OCI-M1 (cell line): Measurements from ENCODE around the gene CCDC127.

Experiments
- DNase-seq: peaks from one replicate; lab custom pipeline; 2025; lab: John Stamatoyannopoulos, UW

The CCDC127 gene

DNA sequence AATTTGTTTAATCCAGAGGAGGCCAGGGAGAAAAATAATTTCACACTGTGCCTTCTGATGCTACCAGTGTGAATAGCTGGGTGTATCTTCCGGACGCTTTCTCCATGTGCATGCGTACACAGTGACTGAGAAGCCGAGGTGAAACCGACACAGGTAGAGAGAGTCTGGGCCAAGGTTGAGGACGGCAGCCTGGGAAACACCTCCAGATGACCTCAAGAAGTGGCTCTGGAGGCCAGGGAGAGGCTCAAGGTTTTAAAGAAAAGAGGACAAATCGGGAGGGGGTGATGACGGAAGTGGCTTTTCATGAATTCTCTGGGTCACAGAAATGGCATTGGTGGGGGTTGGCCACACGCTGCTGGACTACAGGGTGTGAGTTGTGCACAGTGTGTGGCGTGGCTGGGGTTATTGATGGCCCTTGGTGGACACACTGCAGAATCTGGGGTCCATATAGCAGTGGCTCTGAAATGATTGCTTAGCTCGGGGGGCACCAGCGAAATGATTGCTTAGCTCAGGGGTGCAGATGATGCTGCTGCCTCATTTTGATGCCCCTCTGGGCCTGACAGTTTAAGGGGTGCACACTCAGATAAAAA, 60.7 kb downstream of the CCDC127 start:
- DNase-seq, result no peak

GRCh38 chr5:156411-157072, 61.4 kb downstream of the CCDC127 start:
- DNase-seq, result no peak

DNA sequence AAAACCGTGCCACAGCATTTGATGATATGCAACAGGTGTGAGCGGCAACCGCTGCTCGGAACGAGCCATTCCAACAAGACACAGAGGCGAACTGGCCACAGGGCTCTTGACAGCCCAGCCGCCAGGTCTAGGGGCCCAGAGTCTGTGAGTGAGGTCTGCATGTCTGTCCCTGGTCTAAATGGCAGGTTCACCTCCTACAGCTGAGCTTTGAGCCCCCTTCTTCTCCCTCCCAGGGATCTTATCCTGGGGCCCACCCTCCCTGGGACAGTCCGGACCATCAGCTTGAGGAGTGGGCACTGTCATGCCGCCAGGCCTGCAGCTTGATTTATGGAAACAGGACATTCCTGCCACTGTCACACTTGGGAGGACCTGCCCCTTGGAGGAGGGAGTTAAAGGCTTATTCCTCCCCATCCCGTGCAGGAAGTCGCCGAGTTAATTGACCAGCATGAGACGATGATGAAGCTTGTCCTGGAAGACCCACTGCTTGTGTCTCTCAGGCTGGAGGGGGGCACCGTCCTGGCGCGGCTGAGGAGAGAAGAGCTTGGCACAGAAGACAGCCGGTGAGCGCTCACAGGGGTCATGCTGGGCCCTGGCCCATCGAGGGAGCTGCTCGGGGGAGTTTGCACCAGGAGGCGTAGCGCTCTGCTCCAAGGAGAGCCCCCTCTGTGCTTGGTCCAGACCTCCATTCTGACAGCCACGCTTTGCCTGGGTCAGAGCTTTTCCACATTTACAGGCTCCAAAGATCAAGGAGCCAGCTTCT, 62.1 kb downstream of the CCDC127 start:
- DNase-seq, result no peak

- DNase-seq, result no peak
These were observed 63.1 kb downstream of the CCDC127 start for GRCh38 chr5:154826-155225.

- no peak for DNase-seq
These were observed 63.7 kb downstream of the CCDC127 start for GRCh38 chr5:154236-154635.

DNA sequence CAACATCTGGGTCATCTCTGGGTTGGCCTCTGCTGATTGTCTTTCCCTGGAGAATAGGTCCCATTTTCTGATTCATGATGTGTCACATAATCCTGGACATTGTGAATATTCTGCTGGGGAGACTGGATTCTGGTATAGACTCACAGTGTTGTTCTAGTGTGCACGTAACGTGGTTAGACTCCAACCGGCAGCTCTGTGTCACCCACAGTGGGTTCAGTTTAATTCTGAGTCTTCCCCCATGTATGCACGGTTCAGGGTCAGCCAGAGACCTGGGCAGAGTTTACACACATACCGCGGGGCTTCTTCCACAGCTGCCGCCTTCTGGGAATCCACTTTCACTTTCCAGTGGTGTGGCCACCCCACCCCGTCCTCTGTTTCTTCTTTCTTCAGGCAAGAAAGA, 64.7 kb downstream of the CCDC127 start:
- no peak for DNase-seq

DNA sequence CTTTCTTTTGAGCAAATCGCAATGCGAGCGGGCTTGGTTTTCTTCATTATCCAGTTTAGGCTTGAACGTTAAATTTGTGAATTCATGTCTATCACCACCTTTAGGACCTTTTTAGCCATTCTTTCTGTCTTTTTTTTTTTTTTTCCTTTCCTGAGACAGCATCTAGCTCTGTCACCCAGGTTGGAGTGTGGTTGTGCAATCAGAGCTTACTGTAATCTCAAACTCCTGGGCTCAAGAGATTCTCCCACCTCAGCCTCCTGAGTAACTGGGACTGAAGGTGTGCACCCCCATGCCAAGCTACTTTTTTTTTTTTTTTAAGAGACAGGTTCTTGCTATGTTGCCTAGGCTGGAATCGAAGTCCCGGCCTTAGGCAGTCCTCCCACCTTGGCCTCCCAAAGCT, 65.9 kb downstream of the CCDC127 start:
- DNase-seq, result no peak

- DNase-seq, result no peak
These were observed 67.2 kb downstream of the CCDC127 start for GRCh38 chr5:150746-151145.

- DNase-seq, result no peak
These were observed 68.0 kb downstream of the CCDC127 start for GRCh38 chr5:149745-150485.

DNA sequence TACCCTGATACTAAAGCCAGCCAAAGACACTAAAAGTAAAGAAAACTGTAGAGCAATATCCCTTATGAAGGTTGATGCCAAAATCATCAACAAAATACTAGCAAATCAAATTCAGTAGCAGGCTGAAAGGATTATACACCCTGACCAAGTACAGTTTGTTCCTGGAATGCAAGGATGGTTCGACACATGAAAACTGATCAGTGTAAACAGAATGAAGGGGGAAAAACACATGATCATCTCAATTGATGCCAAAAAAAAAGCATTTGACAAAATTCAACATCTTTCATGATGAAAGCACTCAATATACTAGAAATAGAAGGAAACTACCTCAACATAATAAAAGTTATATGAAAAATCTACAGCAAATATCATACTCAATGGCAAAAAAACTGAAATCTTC, 70.2 kb downstream of the CCDC127 start:
- DNase-seq, result no peak
